ENCODE results near the gene FAM78A.
A peak's percentile ranks its signal among the peaks of the same experiment; 100 is the strongest.

Gene FAM78A

GRCh38 chr9:131237931-131238401 lies 38.3 kb downstream of the FAM78A start:
- peak overlapping the region; percentile 0; the same call in 1 of the 2 replicates for H2AFZ ChIP-seq (ENCODE audit: low read depth, low read length)
- H3K27ac ChIP-seq (ENCODE audit: low read length) = no peak overlapping the region
- H3K4me3 ChIP-seq (ENCODE audit: low read length) = 0 out of 2 replicates have a peak overlapping the region, but pooled peaks have one; percentile 0
- H3K9ac ChIP-seq (ENCODE audit: low read length) = no peak overlapping the region
- H3K79me2 ChIP-seq (ENCODE audit: low read length) = no peaks in the 10 kb centered on the region
- TF ChIP-seq, protein P1, sequence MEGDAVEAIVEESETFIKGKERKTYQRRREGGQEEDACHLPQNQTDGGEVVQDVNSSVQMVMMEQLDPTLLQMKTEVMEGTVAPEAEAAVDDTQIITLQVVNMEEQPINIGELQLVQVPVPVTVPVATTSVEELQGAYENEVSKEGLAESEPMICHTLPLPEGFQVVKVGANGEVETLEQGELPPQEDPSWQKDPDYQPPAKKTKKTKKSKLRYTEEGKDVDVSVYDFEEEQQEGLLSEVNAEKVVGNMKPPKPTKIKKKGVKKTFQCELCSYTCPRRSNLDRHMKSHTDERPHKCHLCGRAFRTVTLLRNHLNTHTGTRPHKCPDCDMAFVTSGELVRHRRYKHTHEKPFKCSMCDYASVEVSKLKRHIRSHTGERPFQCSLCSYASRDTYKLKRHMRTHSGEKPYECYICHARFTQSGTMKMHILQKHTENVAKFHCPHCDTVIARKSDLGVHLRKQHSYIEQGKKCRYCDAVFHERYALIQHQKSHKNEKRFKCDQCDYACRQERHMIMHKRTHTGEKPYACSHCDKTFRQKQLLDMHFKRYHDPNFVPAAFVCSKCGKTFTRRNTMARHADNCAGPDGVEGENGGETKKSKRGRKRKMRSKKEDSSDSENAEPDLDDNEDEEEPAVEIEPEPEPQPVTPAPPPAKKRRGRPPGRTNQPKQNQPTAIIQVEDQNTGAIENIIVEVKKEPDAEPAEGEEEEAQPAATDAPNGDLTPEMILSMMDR (IDR thresholded peaks at IDR 0.05; ENCODE audit: low read depth, low read length) = no peak
- TF ChIP-seq EZH2phosphoT487 (IDR thresholded peaks at IDR 0.05; ENCODE audit: low read depth) = no peak
- peaks cover 13% of the 10 kb centered on the region for H3K36me3 ChIP-seq (replicated peaks; ENCODE audit: low read depth, low read length)
- H4K20me1 ChIP-seq (ENCODE audit: insufficient read depth, low read length) = no peaks in the 10 kb centered on the region
- H3K27me3 ChIP-seq (ENCODE audit: low read depth, low read length) = no peaks in the 10 kb centered on the region
- peak overlapping the region; percentile 30 for H3K4me2 ChIP-seq (ENCODE audit: low read length)
- no peaks in the 10 kb centered on the region for H3K9me3 ChIP-seq (ENCODE audit: insufficient read depth, low read length)
- peaks cover 7% of the 10 kb centered on the region; the same call in 1 of the 2 replicates for H3K4me1 ChIP-seq (ENCODE audit: low read length)

GRCh38 chr9:131237291-131237690 lies 39.0 kb downstream of the FAM78A start:
- Histone ChIP-seq H3K4me3 (ENCODE audit: low read length) (no peak overlapping the region), H3K27me3 (ENCODE audit: low read depth, low read length) (no peaks in the 10 kb centered on the region), H3K9me3 (ENCODE audit: insufficient read depth, low read length) (no peaks in the 10 kb centered on the region), H3K9ac (ENCODE audit: low read length) (no peak overlapping the region), H3K4me1 (ENCODE audit: low read length) (peaks cover 7% of the 10 kb centered on the region; the same call in 1 of the 2 replicates), H3K4me2 (ENCODE audit: low read length) (no peak overlapping the region), H3K36me3 (replicated peaks; ENCODE audit: low read depth, low read length) (peaks cover 14% of the 10 kb centered on the region), H3K27ac (ENCODE audit: low read length) (no peak overlapping the region), H3K79me2 (ENCODE audit: low read length) (no peaks in the 10 kb centered on the region), H4K20me1 (ENCODE audit: insufficient read depth, low read length) (no peaks in the 10 kb centered on the region), H2AFZ (ENCODE audit: low read depth, low read length) (no peak overlapping the region)
- no peak for TF ChIP-seq EZH2phosphoT487 (IDR thresholded peaks at IDR 0.05; ENCODE audit: low read depth)
- TF ChIP-seq, protein P1 (IDR thresholded peaks at IDR 0.05; ENCODE audit: low read depth, low read length) = no peak

- no peak overlapping the region for H3K4me3 ChIP-seq (ENCODE audit: low read length)
- TF ChIP-seq EZH2phosphoT487 (IDR thresholded peaks at IDR 0.05; ENCODE audit: low read depth) = no peak
- TF ChIP-seq, protein P1 (IDR thresholded peaks at IDR 0.05; ENCODE audit: low read depth, low read length) = no peak
- no peak overlapping the region for H3K9ac ChIP-seq (ENCODE audit: low read length)
Measured at GRCh38 chr9:131236761-131237160, 39.5 kb downstream of the FAM78A start.

DNA sequence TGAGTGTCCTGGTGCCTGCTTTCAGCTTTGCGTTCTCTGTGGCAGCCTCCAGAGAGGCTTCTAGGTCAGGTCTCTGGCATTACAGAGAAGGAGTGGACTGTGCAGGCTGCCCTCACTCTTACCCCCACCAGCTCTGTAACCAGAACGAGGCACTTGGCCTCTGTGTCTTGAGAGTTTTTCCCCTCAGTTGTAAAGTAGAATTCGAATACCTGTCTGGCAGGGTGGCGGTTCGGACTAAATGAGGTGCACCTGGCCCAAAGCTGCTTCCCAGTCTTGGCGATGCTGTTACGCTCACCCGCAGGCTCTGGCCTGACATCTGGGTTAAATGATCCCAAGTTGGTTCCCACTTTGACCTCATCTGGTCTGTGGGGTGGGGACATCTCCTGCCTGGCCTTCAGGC lies 40.1 kb downstream of the FAM78A start:
- H2AFZ ChIP-seq (ENCODE audit: low read depth, low read length) = no peak overlapping the region
- no peak overlapping the region for H3K4me2 ChIP-seq (ENCODE audit: low read length)
- H3K9ac ChIP-seq (ENCODE audit: low read length) = no peak overlapping the region
- no peaks in the 10 kb centered on the region for H3K27me3 ChIP-seq (ENCODE audit: low read depth, low read length)
- peaks cover 22% of the 10 kb centered on the region for H3K36me3 ChIP-seq (replicated peaks; ENCODE audit: low read depth, low read length)
- H3K4me3 ChIP-seq (ENCODE audit: low read length) = no peak overlapping the region
- H3K27ac ChIP-seq (ENCODE audit: low read length) = no peak overlapping the region
- H3K79me2 ChIP-seq (ENCODE audit: low read length) = no peaks in the 10 kb centered on the region
- TF ChIP-seq EZH2phosphoT487 (IDR thresholded peaks at IDR 0.05; ENCODE audit: low read depth) = no peak
- TF ChIP-seq, protein P1 (IDR thresholded peaks at IDR 0.05; ENCODE audit: low read depth, low read length) = no peak
- H4K20me1 ChIP-seq (ENCODE audit: insufficient read depth, low read length) = no peaks in the 10 kb centered on the region
- peaks cover 7% of the 10 kb centered on the region; the same call in 1 of the 2 replicates for H3K4me1 ChIP-seq (ENCODE audit: low read length)
- no peaks in the 10 kb centered on the region for H3K9me3 ChIP-seq (ENCODE audit: insufficient read depth, low read length)

More at GRCh38 chr9:131236761-131237160, 39.5 kb downstream of the FAM78A start:
- Histone ChIP-seq H3K27ac (ENCODE audit: low read length) (no peak overlapping the region), H3K79me2 (ENCODE audit: low read length) (no peaks in the 10 kb centered on the region), H3K36me3 (replicated peaks; ENCODE audit: low read depth, low read length) (peaks cover 19% of the 10 kb centered on the region), H3K4me1 (ENCODE audit: low read length) (peaks cover 7% of the 10 kb centered on the region; the same call in 1 of the 2 replicates), H2AFZ (ENCODE audit: low read depth, low read length) (no peak overlapping the region), H4K20me1 (ENCODE audit: insufficient read depth, low read length) (no peaks in the 10 kb centered on the region), H3K27me3 (ENCODE audit: low read depth, low read length) (no peaks in the 10 kb centered on the region), H3K4me2 (ENCODE audit: low read length) (no peak overlapping the region), H3K9me3 (ENCODE audit: insufficient read depth, low read length) (no peaks in the 10 kb centered on the region)

Data from OCI-LY3 (cell line).